Measurements from ENCODE around the gene GATA5.

DNA sequence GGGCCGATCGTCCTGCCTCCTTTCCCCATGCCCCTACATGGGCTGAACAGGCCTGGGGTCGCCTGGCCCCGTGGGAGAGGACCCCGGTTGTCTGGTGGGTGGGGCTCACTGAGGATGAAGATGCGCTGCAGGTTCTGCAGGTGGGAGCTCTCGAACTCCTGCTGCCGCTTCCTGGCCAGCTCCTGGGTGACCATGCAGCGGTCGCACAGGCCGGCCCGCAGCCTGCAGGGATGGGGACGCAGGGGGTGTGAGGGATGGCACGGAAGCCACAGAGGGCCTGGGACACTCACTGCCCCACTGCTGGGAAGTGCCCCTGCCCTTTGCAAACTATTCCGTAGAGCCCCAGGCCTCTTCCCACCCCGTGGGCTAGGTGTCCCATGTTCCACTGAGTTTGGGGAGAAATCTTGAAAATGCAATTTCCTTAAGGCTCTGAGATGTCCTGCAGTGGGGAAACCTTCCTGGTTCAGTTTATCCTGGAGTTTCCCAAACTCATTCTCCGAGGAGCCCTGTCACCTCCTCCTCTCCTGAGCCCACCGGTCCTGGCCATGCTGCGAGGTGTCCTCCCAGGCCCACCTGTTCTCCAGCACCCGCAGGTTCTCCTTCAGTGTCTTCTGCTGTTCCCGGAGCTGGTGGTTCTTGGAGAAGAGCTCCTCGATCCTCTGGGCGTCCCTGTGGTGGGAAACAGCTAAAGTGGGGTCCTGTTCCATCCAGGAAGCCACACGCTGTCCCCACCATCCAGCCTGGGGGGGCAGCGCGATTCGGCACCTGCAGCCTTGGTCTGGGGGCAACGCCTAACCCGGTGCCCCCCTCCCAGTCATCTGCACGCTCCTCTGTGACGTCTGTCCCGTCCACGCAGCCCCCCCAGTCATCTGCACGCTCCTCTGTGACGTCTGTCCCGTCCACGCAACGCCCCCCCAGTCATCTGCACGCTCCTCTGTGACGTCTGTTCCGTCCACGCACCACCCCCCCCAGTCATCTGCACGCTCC lies 58.9 kb downstream of the GATA5 start:
- no peak for TF ChIP-seq CTCF (IDR thresholded peaks at IDR 0.05; ENCODE audit: insufficient read depth, low read length)
- TF ChIP-seq POLR2AphosphoS5 (IDR thresholded peaks at IDR 0.05; ENCODE audit: low read depth), result no peak
- TF ChIP-seq SPI1 (IDR thresholded peaks at IDR 0.05; ENCODE audit: borderline replicate concordance, low read depth), result no peak
- TF ChIP-seq, protein P1, sequence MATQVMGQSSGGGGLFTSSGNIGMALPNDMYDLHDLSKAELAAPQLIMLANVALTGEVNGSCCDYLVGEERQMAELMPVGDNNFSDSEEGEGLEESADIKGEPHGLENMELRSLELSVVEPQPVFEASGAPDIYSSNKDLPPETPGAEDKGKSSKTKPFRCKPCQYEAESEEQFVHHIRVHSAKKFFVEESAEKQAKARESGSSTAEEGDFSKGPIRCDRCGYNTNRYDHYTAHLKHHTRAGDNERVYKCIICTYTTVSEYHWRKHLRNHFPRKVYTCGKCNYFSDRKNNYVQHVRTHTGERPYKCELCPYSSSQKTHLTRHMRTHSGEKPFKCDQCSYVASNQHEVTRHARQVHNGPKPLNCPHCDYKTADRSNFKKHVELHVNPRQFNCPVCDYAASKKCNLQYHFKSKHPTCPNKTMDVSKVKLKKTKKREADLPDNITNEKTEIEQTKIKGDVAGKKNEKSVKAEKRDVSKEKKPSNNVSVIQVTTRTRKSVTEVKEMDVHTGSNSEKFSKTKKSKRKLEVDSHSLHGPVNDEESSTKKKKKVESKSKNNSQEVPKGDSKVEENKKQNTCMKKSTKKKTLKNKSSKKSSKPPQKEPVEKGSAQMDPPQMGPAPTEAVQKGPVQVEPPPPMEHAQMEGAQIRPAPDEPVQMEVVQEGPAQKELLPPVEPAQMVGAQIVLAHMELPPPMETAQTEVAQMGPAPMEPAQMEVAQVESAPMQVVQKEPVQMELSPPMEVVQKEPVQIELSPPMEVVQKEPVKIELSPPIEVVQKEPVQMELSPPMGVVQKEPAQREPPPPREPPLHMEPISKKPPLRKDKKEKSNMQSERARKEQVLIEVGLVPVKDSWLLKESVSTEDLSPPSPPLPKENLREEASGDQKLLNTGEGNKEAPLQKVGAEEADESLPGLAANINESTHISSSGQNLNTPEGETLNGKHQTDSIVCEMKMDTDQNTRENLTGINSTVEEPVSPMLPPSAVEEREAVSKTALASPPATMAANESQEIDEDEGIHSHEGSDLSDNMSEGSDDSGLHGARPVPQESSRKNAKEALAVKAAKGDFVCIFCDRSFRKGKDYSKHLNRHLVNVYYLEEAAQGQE (IDR thresholded peaks at IDR 0.05; ENCODE audit: insufficient replicate concordance, low read depth), result no peak
- TF ChIP-seq GABPA (IDR thresholded peaks at IDR 0.05; ENCODE audit: low read depth), result no peak
